22Rv1 (cell line): Measurements from ENCODE around the gene ANXA3.

ENCODE experiments used
- H3K27ac ChIP-seq: fragments of 450-650 bp; 2 replicates; pipeline ENCODE4 v1.5.1; 2017
- CTCF ChIP-seq: fragments of 450-650 bp; IDR thresholded peaks from 2 replicates; pipeline ENCODE4 v1.5.1; 2017; ENCODE audit warnings: mild to moderate bottlenecking
- ZFX ChIP-seq: fragments of 450-650 bp; IDR thresholded peaks from 2 replicates; pipeline ENCODE4 v1.6.1; 2017; ENCODE audit warnings: antibody characterized with exemption, borderline replicate concordance

ANXA3 gene

GRCh38 chr4:78566834-78567499 is 15.4 kb downstream of the ANXA3 start:
- no peak overlapping the region for H3K27ac ChIP-seq
- TF ChIP-seq CTCF (no peak), ZFX (no peak)

GRCh38 chr4:78567500-78568060 is 16.0 kb downstream of the ANXA3 start:
- TF ChIP-seq ZFX, result no peak
- no peak for TF ChIP-seq CTCF
- no peak overlapping the region for H3K27ac ChIP-seq

- no peak for TF ChIP-seq CTCF
- no peak for TF ChIP-seq ZFX
- no peak overlapping the region for H3K27ac ChIP-seq
Observed at GRCh38 chr4:78568640-78569305, 17.2 kb downstream of the ANXA3 start.

- H3K27ac ChIP-seq, result no peak overlapping the region
- no peak for TF ChIP-seq ZFX
Observed at GRCh38 chr4:78569306-78569821, 17.8 kb downstream of the ANXA3 start.

GRCh38 chr4:78570117-78570516 is 18.5 kb downstream of the ANXA3 start:
- TF ChIP-seq ZFX, result no peak
- TF ChIP-seq CTCF, result no peak
- H3K27ac ChIP-seq, result no peak overlapping the region

- H3K27ac ChIP-seq, result no peak overlapping the region
- TF ChIP-seq ZFX (no peak), CTCF (no peak)
Observed at GRCh38 chr4:78571804-78572203, 20.2 kb downstream of the ANXA3 start.

- H3K27ac ChIP-seq, result no peak overlapping the region
- TF ChIP-seq ZFX (no peak), CTCF (no peak)
Observed at GRCh38 chr4:78578674-78579425, 27.3 kb downstream of the ANXA3 start.
